Hepatocyte (in vitro differentiated cells): ENCODE results near the gene OR52N4. TPM values are rescaled to one million over a fixed set of nuclear protein-coding genes. Genes with fewer than 3 reads are reported as not detected.
A peak's percentile ranks its signal among the peaks of the same experiment; 100 is the strongest.

Experiments used
- DNase-seq: peaks from one replicate; pipeline ENCODE4 v3.0.0-alpha.2; 2016; ENCODE audit warnings: low spot score
- H2AFZ ChIP-seq: fragments of 200-600 bp; sonication (generic); 2 replicates; pipeline ENCODE4 v1.6.0; 2016; ENCODE audit warnings: antibody characterized with exemption, mild to moderate bottlenecking
- H3K27ac ChIP-seq: fragments of 200-600 bp; sonication (generic); 2 replicates; pipeline ENCODE4 v1.5.1; 2016; ENCODE audit warnings: mild to moderate bottlenecking
- H3K27me3 ChIP-seq: fragments of 200-600 bp; sonication (generic); 2 replicates; pipeline ENCODE4 v1.6.1; 2016
- H3K36me3 ChIP-seq: fragments of 200-600 bp; sonication (generic); replicated peaks from 2 replicates; pipeline ENCODE4 v1.5.1; 2016; ENCODE audit warnings: low read depth; ENCODE audit not compliant: insufficient read depth
- H3K4me1 ChIP-seq: fragments of 200-600 bp; sonication (generic); 2 replicates; pipeline ENCODE4 v1.5.1; 2016; ENCODE audit warnings: mild to moderate bottlenecking, moderate library complexity; ENCODE audit not compliant: insufficient read depth
- H3K4me2 ChIP-seq: fragments of 200-600 bp; sonication (generic); 2 replicates; pipeline ENCODE4 v1.6.0; 2016
- H3K4me3 ChIP-seq: fragments of 200-600 bp; sonication (generic); 2 replicates; pipeline ENCODE4 v1.5.1; 2016; ENCODE audit warnings: mild to moderate bottlenecking
- H3K79me2 ChIP-seq: fragments of 200-600 bp; sonication (generic); 2 replicates; pipeline ENCODE4 v1.6.0; 2017; ENCODE audit warnings: mild to moderate bottlenecking
- H3K9me2 ChIP-seq: fragments of 200-600 bp; sonication (generic); replicated peaks from 2 replicates; pipeline ENCODE4 v1.6.0; 2017; ENCODE audit warnings: mild to moderate bottlenecking; ENCODE audit not compliant: insufficient read depth
- H3K9me3 ChIP-seq: fragments of 200-600 bp; sonication (generic); 2 replicates; pipeline ENCODE4 v1.5.1; 2016; ENCODE audit warnings: low read depth, mild to moderate bottlenecking
- H4K20me1 ChIP-seq: fragments of 200-600 bp; sonication (generic); 2 replicates; pipeline ENCODE4 v1.6.0; 2016; ENCODE audit warnings: mild to moderate bottlenecking; ENCODE audit not compliant: insufficient read depth, poor library complexity, severe bottlenecking
- CTCF ChIP-seq: fragments of 200-600 bp; sonication (generic); IDR thresholded peaks from 2 replicates; pipeline ENCODE4 v1.5.1; 2016; ENCODE audit warnings: antibody characterized with exemption, mild to moderate bottlenecking; ENCODE audit not compliant: poor library complexity
- EZH2 ChIP-seq: fragments of 200-600 bp; sonication (generic); IDR thresholded peaks from 2 replicates; pipeline ENCODE4 v1.6.1; 2016; ENCODE audit warnings: antibody characterized with exemption, mild to moderate bottlenecking, borderline replicate concordance
- EZH2phosphoT487 ChIP-seq: fragments of 200-600 bp; sonication (generic); IDR thresholded peaks from one replicate; pipeline ENCODE4 v1.6.1; 2018; ENCODE audit warnings: antibody characterized with exemption, mild to moderate bottlenecking, low read depth, moderate library complexity; ENCODE audit not compliant: unreplicated experiment, severe bottlenecking
- WGBS: methylation state at CpG from one replicate; pipeline ENCODE4 v1.1.6; 2016; ENCODE audit warnings: low lambda C conversion rate; ENCODE audit errors: missing lambda C conversion rate; 5-methylcytosine and 5-hydroxymethylcytosine counted together
- polyA plus RNA-seq: library from polyadenylated mRNA; unstranded; fragments of >200 nt; fragmentation: Nextera tagmentation; extraction: Ambion mirVana; gene quantifications from 2 replicates; pipeline ENCODE4 v1.2.1, GENCODE V29; 2016
- total RNA-seq: library from RNA; depleted of rRNA; stranded (reverse); fragments of >200 nt; gene quantifications from 2 replicates; pipeline ENCODE4 v1.2.3, GENCODE V29; 2014

OR52N4 gene
- total and polyA plus RNA-seq, 2 experiments from 2014 or later, result not detected

DNA sequence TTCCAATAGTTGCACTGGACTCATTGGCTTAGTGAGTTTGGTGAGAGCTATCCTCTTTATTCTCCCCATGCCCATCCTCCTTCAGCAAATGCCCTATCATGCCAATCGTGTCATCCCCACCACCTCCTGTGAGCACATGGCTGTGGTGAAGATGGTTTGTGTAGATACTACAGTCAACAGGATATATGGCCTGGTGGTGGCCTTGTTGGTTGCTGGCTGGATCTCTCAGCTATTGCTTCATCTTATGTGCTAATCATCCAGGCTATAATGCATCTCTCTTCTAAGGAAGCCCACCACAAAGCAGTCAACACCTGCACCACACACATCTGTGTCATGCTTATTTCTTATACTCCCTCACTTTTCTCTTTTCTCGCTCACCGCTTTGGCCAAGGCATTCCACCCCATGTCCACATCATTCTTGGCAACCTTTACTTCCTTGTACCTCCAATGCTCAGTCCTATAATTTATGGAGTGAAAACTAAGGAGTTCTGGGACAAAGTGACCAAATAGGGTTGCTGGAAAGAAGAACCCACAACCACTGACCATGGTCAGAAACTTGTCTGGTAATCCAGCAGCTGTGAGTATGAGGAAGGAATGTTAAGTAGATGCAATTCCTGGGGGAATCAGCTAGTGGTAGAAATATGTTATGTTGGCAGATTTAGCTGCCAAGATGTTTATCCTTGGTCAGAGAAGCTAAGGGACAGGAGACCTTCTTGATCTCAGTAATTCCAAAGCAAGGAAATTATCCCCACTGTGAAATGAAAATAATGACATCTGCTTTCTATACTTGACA is 34.1 kb upstream of the OR52N4 start:
- H3K27me3 ChIP-seq, result no peaks in the 10 kb centered on the region
- no peak overlapping the region for H2AFZ ChIP-seq
- H3K4me2 ChIP-seq, result no peak overlapping the region
- TF ChIP-seq CTCF (no peak), EZH2phosphoT487 (no peak), EZH2 (no peak)
- H3K9me2 ChIP-seq, result no peaks in the 10 kb centered on the region
- H3K4me1 ChIP-seq, result no peaks in the 10 kb centered on the region
- DNase-seq, result no peak
- H3K36me3 ChIP-seq, result no peaks in the 10 kb centered on the region
- H3K9me3 ChIP-seq, result no peaks in the 10 kb centered on the region
- H3K27ac ChIP-seq, result no peak overlapping the region
- no peak overlapping the region for H3K4me3 ChIP-seq
- 99% methylated on average over 3 of the region's 3 CpGs for WGBS
- H3K79me2 ChIP-seq, result no peaks in the 10 kb centered on the region
- no peaks in the 10 kb centered on the region for H4K20me1 ChIP-seq

GRCh38 chr11:5722622-5723021 is 31.4 kb upstream of the OR52N4 start:
- 62% methylated on average over 2 of the region's 2 CpGs for WGBS
- TF ChIP-seq EZH2phosphoT487 (no peak), CTCF (no peak), EZH2 (no peak)
- H3K4me2 ChIP-seq, result no peak overlapping the region

GRCh38 chr11:5726351-5726750 is 27.7 kb upstream of the OR52N4 start:
- no peaks in the 10 kb centered on the region for H4K20me1 ChIP-seq
- no peaks in the 10 kb centered on the region for H3K9me2 ChIP-seq
- H3K27ac ChIP-seq, result no peak overlapping the region
- DNase-seq, result no peak
- no peaks in the 10 kb centered on the region for H3K4me1 ChIP-seq
- H3K4me3 ChIP-seq, result no peak overlapping the region
- H3K27me3 ChIP-seq, result no peaks in the 10 kb centered on the region
- H3K79me2 ChIP-seq, result no peaks in the 10 kb centered on the region
- no peak for TF ChIP-seq EZH2phosphoT487
- no peak for TF ChIP-seq CTCF
- no peak for TF ChIP-seq EZH2
- H3K36me3 ChIP-seq, result no peaks in the 10 kb centered on the region
- H3K4me2 ChIP-seq, result no peak overlapping the region
- H3K9me3 ChIP-seq, result no peaks in the 10 kb centered on the region
- 89% methylated on average over 1 of the region's 1 CpG for WGBS
- H2AFZ ChIP-seq, result no peak overlapping the region

More at GRCh38 chr11:5722622-5723021, 31.4 kb upstream of the OR52N4 start:
- Histone ChIP-seq H3K9me2 (no peaks in the 10 kb centered on the region), H3K4me3 (no peak overlapping the region), H3K4me1 (no peaks in the 10 kb centered on the region), H3K27me3 (no peaks in the 10 kb centered on the region), H2AFZ (no peak overlapping the region), H4K20me1 (no peaks in the 10 kb centered on the region), H3K9me3 (no peaks in the 10 kb centered on the region), H3K36me3 (no peaks in the 10 kb centered on the region), H3K27ac (no peak overlapping the region), H3K79me2 (no peaks in the 10 kb centered on the region)
- DNase-seq, result peak; percentile 20
